ENCODE results near the gene C2orf81.

GRCh38 chr2:74439373-74439772, 18.0 kb upstream of the C2orf81 start:
- TF ChIP-seq CTCF (IDR thresholded peaks at IDR 0.05; ENCODE audit: borderline replicate concordance, extremely low read depth, low read length, poor library complexity, severe bottlenecking) (no peak), EZH2 (IDR thresholded peaks at IDR 0.05; ENCODE audit: borderline replicate concordance, low read depth, low read length, severe bottlenecking) (no peak)
